Measurements from ENCODE around the gene SPRR2D.

DNA sequence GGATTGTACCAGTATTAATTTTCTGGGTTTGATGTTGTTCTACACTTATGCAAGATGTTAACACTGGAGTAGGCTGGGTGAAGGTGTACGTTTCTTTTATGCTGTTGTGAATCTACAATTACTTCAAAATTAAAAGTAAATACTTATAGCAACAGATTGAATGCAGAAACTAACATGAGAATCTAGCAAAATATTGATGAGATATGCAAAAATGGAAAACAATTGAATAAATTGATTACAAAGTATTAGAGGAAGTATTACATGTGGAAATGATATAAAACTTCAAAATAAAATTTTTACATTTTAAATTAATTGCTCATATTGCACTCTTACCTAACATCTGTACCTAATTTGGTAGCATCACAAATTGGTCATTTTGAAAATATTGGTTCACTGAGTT lies 45.1 kb downstream of the SPRR2D start:
- TF ChIP-seq, protein P1, sequence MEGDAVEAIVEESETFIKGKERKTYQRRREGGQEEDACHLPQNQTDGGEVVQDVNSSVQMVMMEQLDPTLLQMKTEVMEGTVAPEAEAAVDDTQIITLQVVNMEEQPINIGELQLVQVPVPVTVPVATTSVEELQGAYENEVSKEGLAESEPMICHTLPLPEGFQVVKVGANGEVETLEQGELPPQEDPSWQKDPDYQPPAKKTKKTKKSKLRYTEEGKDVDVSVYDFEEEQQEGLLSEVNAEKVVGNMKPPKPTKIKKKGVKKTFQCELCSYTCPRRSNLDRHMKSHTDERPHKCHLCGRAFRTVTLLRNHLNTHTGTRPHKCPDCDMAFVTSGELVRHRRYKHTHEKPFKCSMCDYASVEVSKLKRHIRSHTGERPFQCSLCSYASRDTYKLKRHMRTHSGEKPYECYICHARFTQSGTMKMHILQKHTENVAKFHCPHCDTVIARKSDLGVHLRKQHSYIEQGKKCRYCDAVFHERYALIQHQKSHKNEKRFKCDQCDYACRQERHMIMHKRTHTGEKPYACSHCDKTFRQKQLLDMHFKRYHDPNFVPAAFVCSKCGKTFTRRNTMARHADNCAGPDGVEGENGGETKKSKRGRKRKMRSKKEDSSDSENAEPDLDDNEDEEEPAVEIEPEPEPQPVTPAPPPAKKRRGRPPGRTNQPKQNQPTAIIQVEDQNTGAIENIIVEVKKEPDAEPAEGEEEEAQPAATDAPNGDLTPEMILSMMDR (conservative IDR thresholded peaks at IDR 0.05; ENCODE audit: low read depth, low read length): no peak
- no peak for TF ChIP-seq RCOR1 (IDR thresholded peaks at IDR 0.05; ENCODE audit: insufficient replicate concordance, low read length)
- no peak for TF ChIP-seq POLR2A (IDR thresholded peaks at IDR 0.05; ENCODE audit: low read depth, low read length)
- TF ChIP-seq BHLHE40 (IDR thresholded peaks at IDR 0.05; ENCODE audit: low read depth, low read length): no peak
- TF ChIP-seq, protein P2, sequence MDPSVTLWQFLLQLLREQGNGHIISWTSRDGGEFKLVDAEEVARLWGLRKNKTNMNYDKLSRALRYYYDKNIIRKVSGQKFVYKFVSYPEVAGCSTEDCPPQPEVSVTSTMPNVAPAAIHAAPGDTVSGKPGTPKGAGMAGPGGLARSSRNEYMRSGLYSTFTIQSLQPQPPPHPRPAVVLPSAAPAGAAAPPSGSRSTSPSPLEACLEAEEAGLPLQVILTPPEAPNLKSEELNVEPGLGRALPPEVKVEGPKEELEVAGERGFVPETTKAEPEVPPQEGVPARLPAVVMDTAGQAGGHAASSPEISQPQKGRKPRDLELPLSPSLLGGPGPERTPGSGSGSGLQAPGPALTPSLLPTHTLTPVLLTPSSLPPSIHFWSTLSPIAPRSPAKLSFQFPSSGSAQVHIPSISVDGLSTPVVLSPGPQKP (IDR thresholded peaks at IDR 0.05; ENCODE audit: borderline replicate concordance, low read depth, low read length): no peak
- TF ChIP-seq FOS (IDR thresholded peaks at IDR 0.05; ENCODE audit: low read depth, low read length): no peak
- TF ChIP-seq USF2 (IDR thresholded peaks at IDR 0.05; ENCODE audit: low read depth, low read length): no peak
- no peak for TF ChIP-seq MAZ (IDR thresholded peaks at IDR 0.05; ENCODE audit: borderline replicate concordance, low read depth, low read length)
- no peak for TF ChIP-seq RAD21 (IDR thresholded peaks at IDR 0.05; ENCODE audit: low read length)
- no peak for TF ChIP-seq CHD1 (IDR thresholded peaks at IDR 0.05; ENCODE audit: low read depth, low read length)

Measured in IMR-90 (cell line).